Activated naive CD4-positive, alpha-beta T cell treated with anti-CD3 and anti-CD28 coated beads, Interleukin-2, amount 10 ng/mL, durations not matched to agents 7 days and 5 days (primary cell): ENCODE results near the gene ARID1B.
A peak's percentile ranks its signal among the peaks of the same experiment; 100 is the strongest.

Experiments
- CTCF ChIA-PET: fragments of 350-600 bp; sonication (Branson Sonifier 250); formaldehyde crosslinking; loops from one replicate; lab custom pipeline; 2021; ENCODE audit warnings: antibody characterized with exemption; lab: Charles Lee
- DNase-seq: peaks from one replicate; pipeline ENCODE4 v3.0.0-alpha.2; 2020
- H3K27ac Mint-ChIP-seq: one replicate; pipeline ENCODE4 v1.8.0; 2021; ENCODE audit warnings: mild to moderate bottlenecking, moderate library complexity, mixed read lengths
- H3K27me3 Mint-ChIP-seq: one replicate; pipeline ENCODE4 v1.8.0; 2021; ENCODE audit warnings: mild to moderate bottlenecking, mixed read lengths
- H3K36me3 Mint-ChIP-seq: one replicate; pipeline ENCODE4 v1.8.0; 2021; ENCODE audit warnings: mixed read lengths
- H3K4me1 Mint-ChIP-seq: one replicate; pipeline ENCODE4 v1.8.0; 2021; ENCODE audit warnings: mixed read lengths
- H3K4me3 Mint-ChIP-seq: one replicate; pipeline ENCODE4 v1.8.0; 2021; ENCODE audit warnings: mild to moderate bottlenecking, moderate library complexity, mixed read lengths
- H3K9me3 Mint-ChIP-seq: one replicate; pipeline ENCODE4 v1.8.0; 2021; ENCODE audit warnings: mixed read lengths

The ARID1B gene

GRCh38 chr6:156904176-156904967 is 127.2 kb downstream of the ARID1B start:
- CTCF ChIA-PET = no interaction called here
- no peak overlapping the region for H3K27ac Mint-ChIP-seq

GRCh38 chr6:156905801-156906200 is 128.6 kb downstream of the ARID1B start:
- Mint-ChIP-seq H3K27me3 (no peaks in the 10 kb centered on the region), H3K4me3 (no peak overlapping the region), H3K9me3 (no peaks in the 10 kb centered on the region), H3K4me1 (peaks cover 19% of the 10 kb centered on the region), H3K36me3 (peaks cover 28% of the 10 kb centered on the region), H3K27ac (no peak overlapping the region)
- no peak for DNase-seq
- CTCF ChIA-PET = no interaction called here

More at GRCh38 chr6:156904176-156904967, 127.2 kb downstream of the ARID1B start:
- no peaks in the 10 kb centered on the region for H3K9me3 Mint-ChIP-seq
- H3K27me3 Mint-ChIP-seq = no peaks in the 10 kb centered on the region
- no peak overlapping the region for H3K4me3 Mint-ChIP-seq
- no peak for DNase-seq
- peaks cover 25% of the 10 kb centered on the region for H3K36me3 Mint-ChIP-seq
- H3K4me1 Mint-ChIP-seq = peaks cover 9% of the 10 kb centered on the region

DNA sequence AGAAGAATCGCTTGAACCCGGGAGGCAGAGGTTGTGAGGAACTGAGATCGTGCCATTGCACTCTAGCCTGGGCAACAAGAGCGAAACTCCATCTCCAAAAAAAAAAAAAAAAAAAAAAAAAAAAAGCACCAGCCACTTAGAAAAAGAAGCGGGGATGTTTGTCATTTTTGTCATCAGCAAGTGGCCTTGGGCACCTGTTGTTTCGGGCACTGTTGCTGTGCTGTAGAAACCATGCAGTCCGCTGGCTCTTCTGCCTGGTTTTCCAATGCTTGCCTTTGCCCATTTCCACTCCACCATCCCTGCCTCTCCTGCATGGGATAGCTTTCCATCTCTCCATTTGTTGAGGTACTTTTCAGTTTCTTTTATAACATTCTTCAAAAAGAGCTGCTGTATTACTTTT is 129.3 kb downstream of the ARID1B start:
- H3K4me3 Mint-ChIP-seq = no peak overlapping the region
- H3K36me3 Mint-ChIP-seq = peaks cover 27% of the 10 kb centered on the region
- no peak overlapping the region for H3K27ac Mint-ChIP-seq
- CTCF ChIA-PET = no interaction called here
- no peaks in the 10 kb centered on the region for H3K27me3 Mint-ChIP-seq
- no peak for DNase-seq
- no peaks in the 10 kb centered on the region for H3K9me3 Mint-ChIP-seq
- peaks cover 19% of the 10 kb centered on the region for H3K4me1 Mint-ChIP-seq

DNA sequence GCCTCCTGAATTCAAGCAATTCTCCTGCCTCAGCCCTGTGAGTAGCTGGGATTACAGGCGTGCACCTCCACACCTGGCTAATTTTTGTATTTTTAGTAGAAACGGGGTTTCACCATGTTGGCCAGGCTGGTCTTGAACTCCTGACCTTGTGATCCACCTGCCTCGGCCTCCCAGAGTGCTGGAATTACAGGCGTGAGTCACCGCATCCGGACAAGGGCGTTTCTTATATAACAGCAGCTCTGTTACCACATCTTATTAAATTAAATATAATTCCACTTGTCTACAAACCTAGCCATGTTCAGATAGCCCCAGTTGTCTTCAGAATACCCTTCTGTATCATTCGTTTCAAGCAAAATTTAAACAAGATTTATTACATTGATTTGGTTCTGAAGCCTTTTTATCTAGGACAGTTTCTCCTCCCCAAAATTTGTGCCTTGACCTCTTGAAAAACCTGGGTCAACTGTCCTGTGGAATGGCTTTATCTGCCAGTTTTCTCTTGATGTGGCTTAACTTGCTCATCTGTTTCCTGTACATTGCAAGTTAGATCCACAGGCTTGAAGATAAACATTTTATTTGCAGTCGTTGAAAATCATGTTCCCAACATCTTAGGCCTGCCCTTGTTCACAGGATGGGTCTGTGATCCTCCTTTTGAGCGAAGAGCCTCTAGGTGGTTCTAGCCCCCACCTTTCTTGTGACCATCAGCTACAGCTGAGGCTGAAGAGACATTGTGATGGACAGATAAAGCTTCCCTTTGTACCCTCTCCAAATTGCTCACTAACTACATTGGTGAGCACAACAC is 132.2 kb downstream of the ARID1B start:
- Mint-ChIP-seq H3K27me3 (no peaks in the 10 kb centered on the region), H3K36me3 (peaks cover 23% of the 10 kb centered on the region), H3K4me1 (peaks cover 35% of the 10 kb centered on the region), H3K4me3 (no peak overlapping the region), H3K9me3 (no peaks in the 10 kb centered on the region), H3K27ac (no peak overlapping the region)
- CTCF ChIA-PET = no interaction called here
- DNase-seq = no peak

- no peaks in the 10 kb centered on the region for H3K27me3 Mint-ChIP-seq
- H3K4me1 Mint-ChIP-seq = peaks cover 39% of the 10 kb centered on the region
- H3K9me3 Mint-ChIP-seq = no peaks in the 10 kb centered on the region
- no peak overlapping the region for H3K27ac Mint-ChIP-seq
- no peak for DNase-seq
- peaks cover 27% of the 10 kb centered on the region for H3K36me3 Mint-ChIP-seq
- H3K4me3 Mint-ChIP-seq = no peak overlapping the region
- CTCF ChIA-PET = no interaction called here
Measured at GRCh38 chr6:156910011-156910334, 132.8 kb downstream of the ARID1B start.

DNA sequence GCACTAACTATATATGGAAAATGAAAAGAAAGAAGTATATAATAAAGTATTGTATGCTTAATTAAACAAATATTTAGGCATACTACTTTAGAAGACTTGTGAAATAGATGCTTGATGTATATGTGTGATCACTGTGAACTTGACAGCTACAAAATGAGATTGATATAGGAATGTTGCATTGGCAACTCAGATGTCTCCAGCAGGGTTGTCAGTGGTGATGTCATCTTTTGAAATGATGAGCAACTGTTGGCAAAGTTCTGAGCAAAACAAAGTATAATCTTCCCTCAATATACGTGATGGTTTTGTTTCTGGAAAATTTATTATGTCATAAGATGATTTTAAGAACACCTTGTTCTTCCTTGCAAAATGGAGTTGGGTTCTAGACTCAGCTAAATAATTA is 133.8 kb downstream of the ARID1B start:
- CTCF ChIA-PET = no interaction called here
- H3K4me3 Mint-ChIP-seq = no peak overlapping the region

GRCh38 chr6:156911581-156911980 is 134.4 kb downstream of the ARID1B start:
- Mint-ChIP-seq H3K9me3 (no peaks in the 10 kb centered on the region), H3K4me1 (peaks cover 45% of the 10 kb centered on the region), H3K4me3 (no peak overlapping the region), H3K27ac (no peak overlapping the region), H3K36me3 (peaks cover 23% of the 10 kb centered on the region), H3K27me3 (no peaks in the 10 kb centered on the region)
- DNase-seq = no peak
- CTCF ChIA-PET = no interaction called here

More for the DNA sequence above, 133.8 kb downstream of the ARID1B start:
- Mint-ChIP-seq H3K27me3 (no peaks in the 10 kb centered on the region), H3K9me3 (no peaks in the 10 kb centered on the region), H3K36me3 (peaks cover 22% of the 10 kb centered on the region), H3K4me1 (peaks cover 39% of the 10 kb centered on the region), H3K27ac (no peak overlapping the region)
- no peak for DNase-seq

- Mint-ChIP-seq H3K4me1 (peaks cover 45% of the 10 kb centered on the region), H3K27me3 (no peaks in the 10 kb centered on the region), H3K4me3 (no peak overlapping the region), H3K9me3 (no peaks in the 10 kb centered on the region), H3K36me3 (peaks cover 20% of the 10 kb centered on the region), H3K27ac (no peak overlapping the region)
- CTCF ChIA-PET = interaction anchor here (0.7 kb wide), 1 partner anchor 18 kb away, joined by 3 read pairs; no protein-coding TSS in a partner anchor
- DNase-seq = no peak
Measured at GRCh38 chr6:156912431-156912830, 135.3 kb downstream of the ARID1B start.

DNA sequence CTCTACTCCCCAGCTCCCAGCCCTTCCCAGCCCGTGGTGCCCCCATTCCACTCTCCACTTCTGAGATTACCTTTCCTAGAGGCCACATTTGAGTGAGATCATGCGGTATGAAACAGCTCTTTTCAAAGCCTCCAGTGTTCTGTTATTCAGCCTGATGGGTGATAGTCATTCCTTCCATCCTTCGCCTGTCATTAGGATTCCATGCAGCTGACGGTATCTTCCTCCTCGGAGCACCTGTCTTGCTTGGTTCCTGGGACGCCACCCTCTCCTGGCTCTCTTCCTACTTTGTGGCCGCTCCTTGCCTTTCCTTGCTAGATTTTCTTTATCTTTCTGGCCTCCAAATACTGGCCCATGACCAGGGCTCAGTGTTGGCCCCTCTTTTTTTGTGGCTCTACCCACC is 137.0 kb downstream of the ARID1B start:
- Mint-ChIP-seq H3K9me3 (no peaks in the 10 kb centered on the region), H3K27me3 (no peaks in the 10 kb centered on the region), H3K27ac (no peak overlapping the region), H3K4me1 (peaks cover 39% of the 10 kb centered on the region), H3K4me3 (no peak overlapping the region), H3K36me3 (peaks cover 18% of the 10 kb centered on the region)
- no peak for DNase-seq
- CTCF ChIA-PET = no interaction called here

DNA sequence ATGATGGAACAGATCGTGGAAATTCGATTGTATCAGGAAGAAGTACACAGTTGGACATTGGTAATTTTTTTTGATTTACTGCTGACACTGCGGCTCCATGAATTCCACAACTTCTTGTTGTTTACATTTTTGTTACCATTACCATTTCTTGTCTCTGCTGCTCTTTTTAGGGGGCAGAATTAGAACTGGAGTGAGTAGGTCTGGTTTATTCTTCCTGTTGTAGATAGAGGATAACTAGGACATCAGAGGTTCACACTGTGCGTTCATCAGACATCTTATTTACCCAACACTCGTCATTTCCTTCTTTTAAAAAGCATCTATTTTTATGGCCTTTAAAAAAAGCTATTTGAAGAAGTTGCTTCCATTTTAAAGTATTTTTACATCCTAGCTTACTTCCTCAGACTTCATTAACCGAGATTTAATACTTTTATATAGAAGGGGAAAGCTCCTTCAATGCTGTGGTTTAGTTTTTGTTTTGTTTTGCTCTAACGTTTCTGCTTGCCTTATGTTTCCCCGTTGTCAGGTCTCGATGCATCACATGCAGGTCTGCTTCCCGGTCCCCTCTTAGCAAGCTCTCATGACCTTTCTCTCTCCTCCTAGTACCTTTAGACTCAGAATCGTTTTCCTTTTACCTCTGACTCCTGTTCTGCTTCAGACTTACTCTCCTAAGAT is 139.1 kb downstream of the ARID1B start:
- H3K27me3 Mint-ChIP-seq = no peaks in the 10 kb centered on the region
- H3K4me1 Mint-ChIP-seq = peaks cover 35% of the 10 kb centered on the region
- peaks cover 16% of the 10 kb centered on the region for H3K36me3 Mint-ChIP-seq
- H3K27ac Mint-ChIP-seq = peak overlapping the region; percentile 2
- DNase-seq = no peak
- CTCF ChIA-PET = interaction anchor here (0.6 kb wide), 1 partner anchor 383 kb away, joined by 3 read pairs; no protein-coding TSS in a partner anchor
- no peaks in the 10 kb centered on the region for H3K9me3 Mint-ChIP-seq
- H3K4me3 Mint-ChIP-seq = no peak overlapping the region

DNA sequence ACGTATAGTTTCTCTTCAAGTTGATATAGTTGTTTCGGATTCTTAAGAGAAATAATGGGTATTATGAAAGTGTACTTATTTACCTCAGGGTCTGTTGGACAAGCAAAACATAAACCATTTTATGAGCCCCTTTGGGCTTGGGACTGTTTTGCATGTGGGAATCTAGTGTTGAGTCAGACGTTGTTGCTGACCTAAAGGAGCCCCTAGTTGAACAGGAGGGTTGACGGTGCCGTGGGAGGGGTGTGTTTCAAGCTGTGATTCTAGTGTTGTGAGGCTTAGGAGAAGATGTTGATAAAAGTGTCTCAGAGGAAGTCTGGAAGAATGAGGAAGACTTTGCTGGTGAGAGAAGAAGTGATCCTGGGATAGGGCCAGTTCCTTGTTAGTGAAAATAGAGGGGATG is 140.0 kb downstream of the ARID1B start:
- H3K9me3 Mint-ChIP-seq = no peaks in the 10 kb centered on the region
- CTCF ChIA-PET = no interaction called here
- no peak for DNase-seq
- H3K36me3 Mint-ChIP-seq = peaks cover 17% of the 10 kb centered on the region
- peaks cover 29% of the 10 kb centered on the region for H3K4me1 Mint-ChIP-seq
- no peaks in the 10 kb centered on the region for H3K27me3 Mint-ChIP-seq
- no peak overlapping the region for H3K27ac Mint-ChIP-seq
- H3K4me3 Mint-ChIP-seq = no peak overlapping the region

GRCh38 chr6:156918647-156919046 is 141.5 kb downstream of the ARID1B start:
- Mint-ChIP-seq H3K27me3 (no peaks in the 10 kb centered on the region), H3K4me3 (no peak overlapping the region), H3K36me3 (peaks cover 18% of the 10 kb centered on the region), H3K9me3 (no peaks in the 10 kb centered on the region), H3K4me1 (peaks cover 22% of the 10 kb centered on the region), H3K27ac (no peak overlapping the region)
- no peak for DNase-seq
- CTCF ChIA-PET = no interaction called here

DNA sequence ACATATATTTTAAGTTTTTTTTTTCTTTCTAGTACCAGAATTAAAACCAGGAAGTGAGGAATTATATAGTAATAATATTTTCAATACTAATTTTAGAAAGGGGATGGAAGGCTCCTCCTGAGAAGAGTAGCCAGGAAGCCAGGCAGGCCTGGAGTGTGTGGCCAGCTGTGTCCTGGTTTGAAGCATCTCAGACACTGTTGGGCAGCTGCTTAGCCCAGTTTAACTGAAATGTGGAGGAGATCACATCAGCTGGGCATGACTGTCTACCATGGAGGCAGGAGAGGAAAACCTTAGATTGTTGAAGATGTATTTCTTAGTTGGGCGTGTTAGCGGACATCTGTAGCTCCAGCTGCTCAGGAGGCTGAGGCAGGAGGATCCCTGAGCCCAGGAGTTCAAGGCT is 142.2 kb downstream of the ARID1B start:
- Mint-ChIP-seq H3K4me1 (peaks cover 18% of the 10 kb centered on the region), H3K9me3 (no peaks in the 10 kb centered on the region), H3K27ac (no peak overlapping the region), H3K27me3 (no peaks in the 10 kb centered on the region), H3K4me3 (no peak overlapping the region), H3K36me3 (peaks cover 16% of the 10 kb centered on the region)
- CTCF ChIA-PET = no interaction called here
- DNase-seq = no peak

- Mint-ChIP-seq H3K4me3 (no peak overlapping the region), H3K36me3 (peaks cover 12% of the 10 kb centered on the region), H3K9me3 (no peaks in the 10 kb centered on the region), H3K4me1 (peaks cover 14% of the 10 kb centered on the region), H3K27ac (no peak overlapping the region), H3K27me3 (no peaks in the 10 kb centered on the region)
- no peak for DNase-seq
- CTCF ChIA-PET = interaction anchor here (1.1 kb wide), 1 partner anchor 13 kb away, joined by 3 read pairs; no protein-coding TSS in a partner anchor
Measured at GRCh38 chr6:156919814-156920369, 142.7 kb downstream of the ARID1B start.
